T-helper 17 cell (primary cell): Measurements from ENCODE around the gene NHSL2. TPM values are rescaled to one million over a fixed set of nuclear protein-coding genes. Genes with fewer than 3 reads are reported as not detected.

Experiments used
- ATAC-seq: fragments of 150-1000 bp; cut with Tn5 transposase; 2 replicates; pipeline ENCODE4 v1.10.0; 2021; ENCODE audit warnings: mild to moderate bottlenecking, moderate library complexity
- DNase-seq, 3 donors: peaks; one replicate each; pipeline versions ENCODE4 v3.0.0 to v3.0.0-alpha.2; 2020 to 2021
- H3K9me3 ChIP-seq: one replicate; pipeline ENCODE4 v1.7.0; 2013; ENCODE audit warnings: low read length, mild to moderate bottlenecking; ENCODE audit not compliant: control insufficient read depth, poor library complexity, severe bottlenecking
- H3K27ac Mint-ChIP-seq: one replicate; pipeline ENCODE4 v1.8.0; 2022; ENCODE audit warnings: mild to moderate bottlenecking, moderate library complexity, mixed read lengths
- H3K27me3 Mint-ChIP-seq: one replicate; pipeline ENCODE4 v1.8.0; 2022; ENCODE audit warnings: mixed read lengths
- H3K36me3 Mint-ChIP-seq: one replicate; pipeline ENCODE4 v1.8.0; 2022; ENCODE audit warnings: low read depth, mixed read lengths
- H3K4me1 Mint-ChIP-seq: one replicate; pipeline ENCODE4 v1.8.0; 2022; ENCODE audit warnings: mild to moderate bottlenecking, mixed read lengths
- H3K4me3 Mint-ChIP-seq: one replicate; pipeline ENCODE4 v1.8.0; 2022; ENCODE audit warnings: mild to moderate bottlenecking, moderate library complexity, mixed read lengths
- total RNA-seq, 4 donors: library from RNA in 2 of 4; stranded (reverse) in 2 of 4; gene quantifications; one replicate each; pipeline ENCODE4 v1.2.3 and lab custom pipeline; 2022 to 2026

NHSL2 gene
- total RNA-seq, 2 donors from 2014 or later: 10.0 to 20.3 TPM

- no peaks in the 10 kb centered on the region for H3K9me3 ChIP-seq
- Mint-ChIP-seq H3K27me3 (no peaks in the 10 kb centered on the region), H3K36me3 (peaks cover 2% of the 10 kb centered on the region), H3K4me1 (peaks cover 3% of the 10 kb centered on the region), H3K4me3 (no peak overlapping the region), H3K27ac (no peak overlapping the region)
- ATAC-seq (no peak), DNase-seq (no peak)
These were observed 121.0 kb downstream of the NHSL2 start for GRCh38 chrX:72031634-72032033.

- Mint-ChIP-seq H3K27ac (no peak overlapping the region), H3K4me3 (no peak overlapping the region), H3K27me3 (no peaks in the 10 kb centered on the region), H3K36me3 (peaks cover 2% of the 10 kb centered on the region), H3K4me1 (peaks cover 3% of the 10 kb centered on the region)
- ATAC-seq (no peak), DNase-seq (no peak)
- no peaks in the 10 kb centered on the region for H3K9me3 ChIP-seq
These were observed 127.0 kb downstream of the NHSL2 start for GRCh38 chrX:72037601-72038000.

GRCh38 chrX:72038016-72038415 lies 127.4 kb downstream of the NHSL2 start:
- Mint-ChIP-seq H3K4me3 (no peak overlapping the region), H3K36me3 (peaks cover 2% of the 10 kb centered on the region), H3K27me3 (no peaks in the 10 kb centered on the region), H3K27ac (no peak overlapping the region), H3K4me1 (peaks cover 5% of the 10 kb centered on the region)
- no peaks in the 10 kb centered on the region for H3K9me3 ChIP-seq
- DNase-seq: no peak
- ATAC-seq: no peak

- H3K36me3 Mint-ChIP-seq: peaks cover 2% of the 10 kb centered on the region
- DNase-seq (no peak), ATAC-seq (no peak)
- H3K9me3 ChIP-seq: no peaks in the 10 kb centered on the region
- no peak overlapping the region for H3K4me3 Mint-ChIP-seq
- no peak overlapping the region for H3K27ac Mint-ChIP-seq
- no peaks in the 10 kb centered on the region for H3K27me3 Mint-ChIP-seq
- H3K4me1 Mint-ChIP-seq: peaks cover 6% of the 10 kb centered on the region
These were observed 128.2 kb downstream of the NHSL2 start for GRCh38 chrX:72038868-72039267.

DNA sequence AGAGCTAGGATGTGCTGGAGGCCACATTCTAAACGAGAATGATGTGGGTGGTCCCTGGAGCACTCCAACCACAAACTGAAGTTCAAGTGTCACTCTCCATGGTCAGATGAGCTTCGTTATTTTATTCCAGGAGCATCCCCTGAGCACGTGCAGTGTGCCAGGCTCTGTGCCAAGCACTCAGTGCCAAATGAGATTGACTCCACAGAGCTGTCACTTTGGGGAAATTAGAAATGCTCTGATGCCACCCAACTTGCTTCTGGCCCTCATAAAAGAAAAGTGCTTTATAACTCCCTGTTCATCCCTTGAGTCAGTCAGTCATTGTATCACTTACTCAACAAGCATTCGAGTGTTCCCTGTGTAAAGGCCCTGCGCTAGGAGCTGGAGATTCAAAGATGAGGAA lies 129.9 kb downstream of the NHSL2 start:
- H3K4me1 Mint-ChIP-seq: peaks cover 6% of the 10 kb centered on the region
- peak overlapping the region; percentile 24 for H3K27ac Mint-ChIP-seq
- H3K4me3 Mint-ChIP-seq: no peak overlapping the region
- ATAC-seq (no peak), DNase-seq (no peak)
- peaks cover 2% of the 10 kb centered on the region for H3K36me3 Mint-ChIP-seq
- H3K27me3 Mint-ChIP-seq: no peaks in the 10 kb centered on the region
- no peaks in the 10 kb centered on the region for H3K9me3 ChIP-seq

GRCh38 chrX:72041176-72041575 lies 130.5 kb downstream of the NHSL2 start:
- Mint-ChIP-seq H3K36me3 (peaks cover 2% of the 10 kb centered on the region), H3K27ac (peak overlapping the region; percentile 24), H3K4me1 (peaks cover 8% of the 10 kb centered on the region), H3K27me3 (no peaks in the 10 kb centered on the region), H3K4me3 (no peak overlapping the region)
- no peaks in the 10 kb centered on the region for H3K9me3 ChIP-seq
- ATAC-seq (no peak), DNase-seq (no peak)

- Mint-ChIP-seq H3K36me3 (no peaks in the 10 kb centered on the region), H3K27ac (peak overlapping the region; percentile 80), H3K4me1 (peaks cover 12% of the 10 kb centered on the region), H3K27me3 (no peaks in the 10 kb centered on the region), H3K4me3 (no peak overlapping the region)
- DNase-seq (no peak), ATAC-seq (no peak)
- H3K9me3 ChIP-seq: no peaks in the 10 kb centered on the region
These were observed 131.5 kb downstream of the NHSL2 start for GRCh38 chrX:72041871-72042851.

DNA sequence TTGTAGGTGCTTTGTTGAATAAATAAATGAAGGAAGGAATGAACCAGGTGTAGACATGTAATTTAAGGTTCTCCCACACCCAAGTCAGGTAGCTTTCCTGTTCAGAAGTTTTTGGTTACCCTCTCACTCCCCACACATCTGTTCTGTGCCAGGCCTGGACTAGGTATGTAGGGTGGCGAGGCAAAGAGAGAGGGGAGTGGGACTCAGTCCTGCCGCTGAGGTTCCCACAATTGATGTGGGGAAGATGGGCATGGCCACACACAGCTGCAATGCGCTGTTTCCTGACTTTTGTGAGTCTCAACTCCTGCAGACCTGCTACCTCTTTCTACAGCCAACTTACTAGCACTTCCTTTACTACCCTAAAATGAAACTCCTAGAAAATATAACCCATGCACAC lies 132.2 kb downstream of the NHSL2 start:
- Mint-ChIP-seq H3K4me1 (peaks cover 15% of the 10 kb centered on the region), H3K27ac (peak overlapping the region; percentile 80), H3K4me3 (no peak overlapping the region), H3K36me3 (no peaks in the 10 kb centered on the region), H3K27me3 (no peaks in the 10 kb centered on the region)
- DNase-seq: no peak
- no peaks in the 10 kb centered on the region for H3K9me3 ChIP-seq
- peak; percentile 16 for ATAC-seq

DNA sequence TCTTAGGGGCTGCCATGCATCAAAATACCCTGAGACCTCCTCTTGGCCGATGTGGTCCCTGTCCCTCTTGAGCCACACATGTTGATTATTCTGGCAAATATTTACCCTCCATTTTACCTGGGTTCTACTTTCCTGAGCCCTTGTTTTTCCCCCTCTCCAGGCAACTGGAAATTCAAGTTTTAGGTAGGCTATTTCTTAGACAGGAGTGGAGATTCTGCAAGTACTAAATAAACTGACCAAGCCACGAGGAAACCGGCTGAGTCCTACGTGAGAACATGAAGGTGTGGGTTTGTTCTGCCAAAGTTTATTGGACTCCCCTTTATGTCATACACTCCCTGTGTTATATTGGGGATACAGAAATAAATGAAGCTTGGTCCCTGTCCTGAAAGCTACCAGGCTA lies 133.0 kb downstream of the NHSL2 start:
- no peaks in the 10 kb centered on the region for H3K27me3 Mint-ChIP-seq
- H3K4me1 Mint-ChIP-seq: peaks cover 18% of the 10 kb centered on the region
- no peak overlapping the region for H3K4me3 Mint-ChIP-seq

GRCh38 chrX:72045141-72045540 lies 134.5 kb downstream of the NHSL2 start:
- H3K9me3 ChIP-seq: no peaks in the 10 kb centered on the region
- ATAC-seq (no peak), DNase-seq (no peak)
- peak overlapping the region; percentile 61 for H3K4me3 Mint-ChIP-seq
- H3K4me1 Mint-ChIP-seq: peaks cover 22% of the 10 kb centered on the region
- no peaks in the 10 kb centered on the region for H3K27me3 Mint-ChIP-seq
- H3K36me3 Mint-ChIP-seq: no peaks in the 10 kb centered on the region
- H3K27ac Mint-ChIP-seq: peak overlapping the region; percentile 21

More for the DNA sequence above, 133.0 kb downstream of the NHSL2 start:
- ATAC-seq (no peak), DNase-seq (no peak)
- Mint-ChIP-seq H3K27ac (no peak overlapping the region), H3K36me3 (no peaks in the 10 kb centered on the region)
- no peaks in the 10 kb centered on the region for H3K9me3 ChIP-seq

DNA sequence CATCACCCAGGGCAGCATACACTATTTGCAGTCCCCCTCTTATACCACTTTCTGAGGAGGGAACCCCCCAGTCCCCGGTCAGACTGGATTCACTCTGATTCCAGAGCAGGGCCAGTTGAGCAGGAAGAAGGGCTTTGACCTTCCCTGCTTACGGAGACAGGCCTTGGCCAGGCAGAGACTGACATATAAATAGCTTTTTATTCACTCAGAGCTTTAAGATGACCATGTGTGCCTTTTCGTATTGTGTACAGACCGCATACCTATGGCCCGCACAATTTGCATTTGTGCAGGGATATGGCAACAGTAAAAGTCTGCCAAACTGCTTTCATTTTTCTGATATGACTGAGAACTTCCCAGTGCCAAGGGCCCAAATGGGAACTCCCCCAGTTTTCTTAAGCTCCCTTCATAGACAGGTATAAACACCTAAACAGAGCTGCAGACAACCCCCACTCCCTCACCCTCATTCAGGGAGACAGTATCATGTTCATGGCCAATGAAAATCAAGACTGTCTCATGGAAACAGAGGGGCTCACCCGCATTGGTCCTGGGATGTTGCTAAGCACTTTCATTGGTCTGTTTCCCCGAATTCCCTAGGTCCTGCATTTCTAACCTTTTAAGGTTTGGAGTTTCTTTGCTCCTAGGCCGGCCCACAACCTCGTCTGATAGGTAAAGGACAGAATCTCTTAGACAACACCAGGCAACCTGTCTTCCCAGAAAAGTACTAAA lies 135.1 kb downstream of the NHSL2 start:
- ATAC-seq: peak; percentile 35
- Mint-ChIP-seq H3K27ac (peak overlapping the region; percentile 21), H3K27me3 (no peaks in the 10 kb centered on the region), H3K36me3 (no peaks in the 10 kb centered on the region), H3K4me3 (peak overlapping the region; percentile 73), H3K4me1 (peaks cover 22% of the 10 kb centered on the region)
- DNase-seq: no peak
- H3K9me3 ChIP-seq: no peaks in the 10 kb centered on the region

- no peaks in the 10 kb centered on the region for H3K9me3 ChIP-seq
- Mint-ChIP-seq H3K36me3 (no peaks in the 10 kb centered on the region), H3K4me1 (peaks cover 23% of the 10 kb centered on the region), H3K27ac (peak overlapping the region; percentile 21), H3K27me3 (no peaks in the 10 kb centered on the region), H3K4me3 (peak overlapping the region; percentile 73)
- ATAC-seq (peak; percentile 69), DNase-seq (no peak)
These were observed 135.8 kb downstream of the NHSL2 start for GRCh38 chrX:72046447-72046846.
